OCI-LY3 (cell line): ENCODE results near the gene FOCAD.

Experiments
- H2AFZ ChIP-seq: fragments of 200-600, 300-600 bp; shearing (Covaris generic); 2 replicates; pipeline ENCODE4 v1.6.0; 2014; ENCODE audit warnings: antibody characterized with exemption, low read depth, low read length
- H3K27ac ChIP-seq: fragments of 200-600, 300-600 bp; sonication (generic); 2 replicates; pipeline ENCODE4 v1.5.1; 2014; ENCODE audit warnings: mild to moderate bottlenecking, low read length, moderate library complexity, mixed read lengths
- H3K27me3 ChIP-seq: fragments of 200-600, 300-600 bp; sonication (generic); 2 replicates; pipeline ENCODE4 v1.6.1; 2014; ENCODE audit warnings: low read depth, low read length, mixed read lengths
- H3K36me3 ChIP-seq: fragments of 200-600, 300-600 bp; sonication (generic); replicated peaks from 2 replicates; pipeline ENCODE3; 2014; ENCODE audit warnings: low read depth, low read length, mixed read lengths
- H3K4me1 ChIP-seq: fragments of 300-600, 200-600 bp; sonication (generic); 2 replicates; pipeline ENCODE4 v1.6.1; 2014; ENCODE audit warnings: low read length, mixed read lengths
- H3K4me2 ChIP-seq: fragments of 200-600, 300-600 bp; sonication (generic); 2 replicates; pipeline ENCODE4 v1.6.1; 2014; ENCODE audit warnings: low read length, mixed read lengths
- H3K4me3 ChIP-seq: fragments of 300-600, 200-600 bp; sonication (generic); 2 replicates; pipeline ENCODE4 v1.5.1; 2014; ENCODE audit warnings: antibody characterized with exemption, mild to moderate bottlenecking, low read length, moderate library complexity
- H3K79me2 ChIP-seq: fragments of 300-600, 200-600 bp; shearing (Covaris generic); 2 replicates; pipeline ENCODE4 v1.6.1; 2014; ENCODE audit warnings: mild to moderate bottlenecking, low read length, mixed read lengths
- H3K9ac ChIP-seq: fragments of 300-600, 200-600 bp; shearing (Covaris generic); 2 replicates; pipeline ENCODE4 v1.6.0; 2014; ENCODE audit warnings: mild to moderate bottlenecking, low read length, moderate library complexity
- H3K9me3 ChIP-seq: fragments of 200-600, 300-600 bp; shearing (Covaris generic); 2 replicates; pipeline ENCODE4 v1.6.1; 2014; ENCODE audit warnings: low read length, mixed read lengths; ENCODE audit not compliant: insufficient read depth
- H4K20me1 ChIP-seq: fragments of 200-600, 300-600 bp; sonication (generic); 2 replicates; pipeline ENCODE4 v1.6.1; 2016; ENCODE audit warnings: low read length, mixed read lengths; ENCODE audit not compliant: insufficient read depth
- EZH2phosphoT487 ChIP-seq: fragments of 200-600 bp; shearing (Covaris generic); IDR thresholded peaks from 2 replicates; pipeline ENCODE4 v1.6.1; 2018; ENCODE audit warnings: antibody characterized with exemption, mixed run types, low read depth
- TF ChIP-seq, protein P1 (sequence below): fragments of 200-600, 300-600 bp; sonication (generic); IDR thresholded peaks from 2 replicates; pipeline ENCODE4 v1.5.1; 2014; ENCODE audit warnings: antibody characterized with exemption, low read length, low read depth

The FOCAD gene

GRCh38 chr9:20854444-20854843 lies 170.4 kb downstream of the FOCAD start:
- no peak overlapping the region for H3K4me3 ChIP-seq
- no peaks in the 10 kb centered on the region for H3K36me3 ChIP-seq
- H3K4me2 ChIP-seq: no peak overlapping the region
- TF ChIP-seq, protein P1, sequence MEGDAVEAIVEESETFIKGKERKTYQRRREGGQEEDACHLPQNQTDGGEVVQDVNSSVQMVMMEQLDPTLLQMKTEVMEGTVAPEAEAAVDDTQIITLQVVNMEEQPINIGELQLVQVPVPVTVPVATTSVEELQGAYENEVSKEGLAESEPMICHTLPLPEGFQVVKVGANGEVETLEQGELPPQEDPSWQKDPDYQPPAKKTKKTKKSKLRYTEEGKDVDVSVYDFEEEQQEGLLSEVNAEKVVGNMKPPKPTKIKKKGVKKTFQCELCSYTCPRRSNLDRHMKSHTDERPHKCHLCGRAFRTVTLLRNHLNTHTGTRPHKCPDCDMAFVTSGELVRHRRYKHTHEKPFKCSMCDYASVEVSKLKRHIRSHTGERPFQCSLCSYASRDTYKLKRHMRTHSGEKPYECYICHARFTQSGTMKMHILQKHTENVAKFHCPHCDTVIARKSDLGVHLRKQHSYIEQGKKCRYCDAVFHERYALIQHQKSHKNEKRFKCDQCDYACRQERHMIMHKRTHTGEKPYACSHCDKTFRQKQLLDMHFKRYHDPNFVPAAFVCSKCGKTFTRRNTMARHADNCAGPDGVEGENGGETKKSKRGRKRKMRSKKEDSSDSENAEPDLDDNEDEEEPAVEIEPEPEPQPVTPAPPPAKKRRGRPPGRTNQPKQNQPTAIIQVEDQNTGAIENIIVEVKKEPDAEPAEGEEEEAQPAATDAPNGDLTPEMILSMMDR: no peak
- no peak for TF ChIP-seq EZH2phosphoT487
- no peak overlapping the region for H3K27ac ChIP-seq
- H3K9ac ChIP-seq: no peak overlapping the region
- H3K79me2 ChIP-seq: no peaks in the 10 kb centered on the region
- no peaks in the 10 kb centered on the region for H3K9me3 ChIP-seq
- H4K20me1 ChIP-seq: no peaks in the 10 kb centered on the region
- no peaks in the 10 kb centered on the region for H3K4me1 ChIP-seq
- no peak overlapping the region for H2AFZ ChIP-seq
- H3K27me3 ChIP-seq: no peaks in the 10 kb centered on the region

- peaks cover 9% of the 10 kb centered on the region for H3K4me1 ChIP-seq
- no peak overlapping the region for H3K9ac ChIP-seq
- no peak overlapping the region for H3K27ac ChIP-seq
- H3K27me3 ChIP-seq: no peaks in the 10 kb centered on the region
- H3K4me2 ChIP-seq: peak overlapping the region; percentile 10; the same call in 1 of the 2 replicates
- H3K9me3 ChIP-seq: no peaks in the 10 kb centered on the region
- no peaks in the 10 kb centered on the region for H3K36me3 ChIP-seq
- no peak overlapping the region for H2AFZ ChIP-seq
- H3K4me3 ChIP-seq: no peak overlapping the region
- H4K20me1 ChIP-seq: no peaks in the 10 kb centered on the region
- no peak for TF ChIP-seq EZH2phosphoT487
- TF ChIP-seq, protein P1: no peak
- no peaks in the 10 kb centered on the region for H3K79me2 ChIP-seq
Observed at GRCh38 chr9:20863945-20864344, 179.9 kb downstream of the FOCAD start.

DNA sequence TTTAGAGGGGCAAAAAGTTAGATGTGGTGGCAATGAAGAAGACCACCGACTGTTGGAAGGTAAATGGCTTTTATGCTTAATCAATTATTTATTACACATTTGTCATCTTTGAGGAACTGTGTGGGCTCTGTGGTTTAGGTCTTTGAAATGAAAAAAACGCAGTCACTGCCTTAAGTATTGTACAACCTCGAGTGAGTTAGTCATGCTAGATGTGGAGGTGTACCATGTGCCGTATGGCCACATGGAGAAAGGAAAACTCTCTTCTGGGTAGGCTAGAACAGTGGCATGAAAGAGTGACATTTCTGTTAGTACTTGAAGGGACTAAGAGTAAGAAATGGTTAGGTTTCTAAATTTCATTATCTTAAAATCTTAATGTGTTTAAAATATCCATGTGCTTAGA lies 181.3 kb downstream of the FOCAD start:
- H4K20me1 ChIP-seq: no peaks in the 10 kb centered on the region
- no peak overlapping the region for H3K27ac ChIP-seq
- H3K4me2 ChIP-seq: no peak overlapping the region
- H3K9me3 ChIP-seq: no peaks in the 10 kb centered on the region
- H3K9ac ChIP-seq: no peak overlapping the region
- no peak for TF ChIP-seq EZH2phosphoT487
- TF ChIP-seq, protein P1: no peak
- no peaks in the 10 kb centered on the region for H3K36me3 ChIP-seq
- peaks cover 9% of the 10 kb centered on the region for H3K4me1 ChIP-seq
- no peak overlapping the region for H3K4me3 ChIP-seq
- no peaks in the 10 kb centered on the region for H3K79me2 ChIP-seq
- no peak overlapping the region for H2AFZ ChIP-seq
- no peaks in the 10 kb centered on the region for H3K27me3 ChIP-seq

- Histone ChIP-seq H4K20me1 (no peaks in the 10 kb centered on the region), H3K27me3 (no peaks in the 10 kb centered on the region), H3K9me3 (no peaks in the 10 kb centered on the region), H3K27ac (no peak overlapping the region), H2AFZ (no peak overlapping the region), H3K4me2 (no peak overlapping the region), H3K79me2 (no peaks in the 10 kb centered on the region), H3K36me3 (no peaks in the 10 kb centered on the region), H3K4me1 (peaks cover 8% of the 10 kb centered on the region), H3K4me3 (no peak overlapping the region), H3K9ac (no peak overlapping the region)
- no peak for TF ChIP-seq EZH2phosphoT487
- TF ChIP-seq, protein P1: no peak
Observed at GRCh38 chr9:20870115-20870514, 186.1 kb downstream of the FOCAD start.
